Measurements from ENCODE around the gene ETV6. TPM values are rescaled to one million over a fixed set of nuclear protein-coding genes. Genes with fewer than 3 reads are reported as not detected.

Gene ETV6
- total RNA-seq, 1 donor: 11.2 TPM

DNA sequence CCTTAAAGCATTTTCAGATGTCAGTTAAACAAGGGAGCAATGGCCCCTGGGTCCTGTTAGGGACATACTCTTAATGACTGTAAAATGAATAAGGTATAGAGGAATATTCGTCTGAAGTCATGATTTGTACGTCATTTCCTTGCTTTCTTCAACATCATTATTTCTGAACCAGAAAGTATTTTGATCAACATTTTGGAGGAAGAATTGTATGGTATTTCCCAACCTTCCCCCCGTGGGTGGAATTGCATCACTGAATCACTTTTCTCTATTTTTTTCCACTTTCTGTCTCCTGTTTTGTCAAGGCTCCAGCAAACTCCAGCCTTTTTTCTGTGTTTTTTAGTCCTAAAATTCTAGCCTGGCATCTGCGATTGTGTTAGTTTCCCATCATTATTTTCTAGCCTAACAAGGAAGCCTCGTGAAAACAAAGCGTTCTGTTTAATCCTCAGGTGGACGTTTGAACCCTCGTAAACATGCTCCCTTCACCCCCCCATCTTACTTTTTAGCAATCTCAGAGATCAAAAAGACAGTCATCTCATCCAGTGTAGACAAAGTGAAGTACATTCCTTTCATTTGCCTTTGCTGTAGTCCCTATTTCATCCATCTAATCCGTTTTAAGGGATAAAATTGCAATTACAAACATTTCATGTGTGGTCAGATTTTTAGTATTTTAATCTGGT is 62.3 kb downstream of the ETV6 start:
- peak; percentile 74 for DNase-seq (ENCODE audit: low read depth)
- no peak overlapping the region for H3K4me3 ChIP-seq (ENCODE audit: low read depth, low read length)
- TF ChIP-seq, protein P1, sequence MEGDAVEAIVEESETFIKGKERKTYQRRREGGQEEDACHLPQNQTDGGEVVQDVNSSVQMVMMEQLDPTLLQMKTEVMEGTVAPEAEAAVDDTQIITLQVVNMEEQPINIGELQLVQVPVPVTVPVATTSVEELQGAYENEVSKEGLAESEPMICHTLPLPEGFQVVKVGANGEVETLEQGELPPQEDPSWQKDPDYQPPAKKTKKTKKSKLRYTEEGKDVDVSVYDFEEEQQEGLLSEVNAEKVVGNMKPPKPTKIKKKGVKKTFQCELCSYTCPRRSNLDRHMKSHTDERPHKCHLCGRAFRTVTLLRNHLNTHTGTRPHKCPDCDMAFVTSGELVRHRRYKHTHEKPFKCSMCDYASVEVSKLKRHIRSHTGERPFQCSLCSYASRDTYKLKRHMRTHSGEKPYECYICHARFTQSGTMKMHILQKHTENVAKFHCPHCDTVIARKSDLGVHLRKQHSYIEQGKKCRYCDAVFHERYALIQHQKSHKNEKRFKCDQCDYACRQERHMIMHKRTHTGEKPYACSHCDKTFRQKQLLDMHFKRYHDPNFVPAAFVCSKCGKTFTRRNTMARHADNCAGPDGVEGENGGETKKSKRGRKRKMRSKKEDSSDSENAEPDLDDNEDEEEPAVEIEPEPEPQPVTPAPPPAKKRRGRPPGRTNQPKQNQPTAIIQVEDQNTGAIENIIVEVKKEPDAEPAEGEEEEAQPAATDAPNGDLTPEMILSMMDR (IDR thresholded peaks at IDR 0.05; ENCODE audit: insufficient read depth, low read depth, low read length): no peak

DNA sequence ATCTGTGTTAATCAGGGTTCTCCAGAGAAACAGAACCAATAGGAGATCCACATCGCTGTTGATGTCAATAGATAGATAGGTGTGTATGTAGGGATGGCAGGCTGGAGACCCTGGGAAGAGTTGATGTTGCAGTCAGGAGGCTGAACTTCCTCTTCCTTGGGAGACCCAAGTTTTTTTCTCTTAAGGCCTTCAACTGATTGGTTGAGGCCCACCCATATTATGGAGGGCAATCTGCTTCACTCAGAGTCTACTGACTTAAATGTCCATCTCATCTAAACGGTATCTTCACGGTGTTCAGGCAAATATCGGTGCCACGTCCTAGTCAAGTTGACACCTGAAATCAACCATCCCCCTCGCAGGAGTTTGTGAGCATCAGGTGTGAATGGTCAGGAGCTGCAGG is 63.0 kb downstream of the ETV6 start:
- TF ChIP-seq, protein P1 (IDR thresholded peaks at IDR 0.05; ENCODE audit: insufficient read depth, low read depth, low read length): no peak
- no peak overlapping the region for H3K4me3 ChIP-seq (ENCODE audit: low read depth, low read length)
- DNase-seq (ENCODE audit: low read depth): no peak

DNA sequence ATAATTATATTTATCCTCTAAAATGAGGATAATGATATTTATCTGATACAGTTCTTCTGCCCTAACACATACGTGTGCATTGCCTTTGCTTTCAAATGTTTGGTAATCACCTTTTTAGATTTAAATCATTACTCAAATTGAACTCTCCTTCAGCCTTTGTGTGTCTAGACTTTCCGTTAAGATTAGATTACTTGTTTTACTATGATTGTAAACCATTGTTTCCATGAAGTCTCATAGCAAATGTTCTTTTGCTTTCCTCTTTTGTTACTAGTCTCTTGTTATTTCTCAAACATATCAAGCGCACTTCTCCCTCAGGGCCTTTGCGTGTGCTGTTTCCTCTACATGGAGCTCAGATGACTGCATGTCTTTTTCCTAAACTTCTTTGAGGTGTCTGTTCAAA is 63.7 kb downstream of the ETV6 start:
- TF ChIP-seq, protein P1 (IDR thresholded peaks at IDR 0.05; ENCODE audit: insufficient read depth, low read depth, low read length): no peak
- no peak overlapping the region for H3K4me3 ChIP-seq (ENCODE audit: low read depth, low read length)
- no peak for DNase-seq (ENCODE audit: low read depth)

DNA sequence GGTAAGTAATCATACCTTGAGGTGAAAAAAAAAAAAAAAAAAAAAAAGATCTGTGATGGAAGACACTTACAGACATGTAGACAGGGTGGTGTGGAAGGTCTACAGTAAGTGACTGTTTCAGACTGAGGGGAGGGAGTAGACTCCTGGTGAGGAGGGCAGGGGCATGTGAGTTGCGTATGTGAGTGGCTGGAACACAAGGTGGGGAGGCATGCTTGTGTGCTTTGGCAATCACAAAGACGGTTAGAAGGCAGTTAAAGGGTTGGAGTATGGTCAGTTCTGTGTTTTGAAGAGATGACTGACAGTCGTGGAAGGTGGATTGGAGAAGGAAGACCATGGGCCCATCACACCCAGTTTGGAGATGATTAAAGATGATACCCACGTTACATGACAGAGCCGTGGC is 65.2 kb downstream of the ETV6 start:
- no peak overlapping the region for H3K4me3 ChIP-seq (ENCODE audit: low read depth, low read length)
- no peak for DNase-seq (ENCODE audit: low read depth)
- TF ChIP-seq, protein P1 (IDR thresholded peaks at IDR 0.05; ENCODE audit: insufficient read depth, low read depth, low read length): no peak

DNA sequence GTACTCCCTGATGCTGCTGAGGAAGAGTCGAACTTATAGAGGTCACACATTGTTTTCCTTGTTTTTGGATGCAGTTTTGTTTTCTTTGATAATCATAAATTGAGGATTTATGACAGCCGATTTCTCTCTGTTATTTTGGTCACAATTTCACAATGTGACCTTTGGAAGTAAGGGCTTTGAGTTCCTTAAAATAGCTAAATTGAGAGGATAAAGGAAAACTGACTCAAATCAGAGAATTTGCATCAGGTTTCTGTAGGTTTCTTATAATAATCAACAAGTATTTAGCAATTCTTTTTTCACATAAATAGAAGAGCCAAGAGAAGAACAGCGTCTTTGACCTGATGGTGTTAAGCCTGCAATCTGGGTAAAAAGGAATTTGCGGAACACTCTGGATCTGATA is 66.1 kb downstream of the ETV6 start:
- H3K4me3 ChIP-seq (ENCODE audit: low read depth, low read length): no peak overlapping the region
- DNase-seq (ENCODE audit: low read depth): no peak
- TF ChIP-seq, protein P1 (IDR thresholded peaks at IDR 0.05; ENCODE audit: insufficient read depth, low read depth, low read length): no peak

DNA sequence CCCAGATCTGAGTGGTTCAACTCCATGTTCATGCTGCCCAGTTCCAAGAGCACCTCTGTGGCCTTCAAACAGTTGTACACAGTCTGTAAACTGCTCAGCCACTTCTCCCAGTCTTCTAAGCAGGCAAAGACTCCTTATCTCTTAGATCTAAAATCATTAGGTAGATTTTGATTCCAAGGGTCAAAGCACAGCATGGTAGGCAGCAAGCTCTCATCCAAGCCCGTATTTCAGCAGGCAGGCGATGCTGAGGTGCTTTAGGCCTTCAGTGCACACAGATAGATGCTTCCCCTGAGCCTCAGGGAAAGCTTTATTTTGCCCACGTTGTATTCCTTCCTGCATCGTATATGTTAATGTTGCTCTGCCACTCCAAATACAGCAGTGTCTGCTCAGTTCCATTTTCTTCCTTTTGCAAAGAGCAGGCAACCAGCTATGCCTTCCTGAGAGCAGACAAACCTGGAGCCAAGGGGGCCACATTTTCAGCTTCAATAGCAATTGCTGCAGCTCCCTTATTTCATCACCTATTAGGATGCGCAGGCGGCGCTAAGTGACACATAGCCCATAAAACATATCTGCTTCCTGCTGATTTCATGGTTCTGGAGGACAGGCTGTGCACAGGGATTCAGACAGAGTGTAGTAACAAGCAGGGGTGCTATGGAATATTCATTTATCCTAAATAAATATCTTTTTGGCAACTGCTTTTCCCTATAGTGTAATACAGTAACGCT is 67.5 kb downstream of the ETV6 start:
- TF ChIP-seq, protein P1 (IDR thresholded peaks at IDR 0.05; ENCODE audit: insufficient read depth, low read depth, low read length): no peak
- no peak overlapping the region for H3K4me3 ChIP-seq (ENCODE audit: low read depth, low read length)
- peak; percentile 89 for DNase-seq (ENCODE audit: low read depth)
